ENCODE results near the gene GPHB5.

DNA sequence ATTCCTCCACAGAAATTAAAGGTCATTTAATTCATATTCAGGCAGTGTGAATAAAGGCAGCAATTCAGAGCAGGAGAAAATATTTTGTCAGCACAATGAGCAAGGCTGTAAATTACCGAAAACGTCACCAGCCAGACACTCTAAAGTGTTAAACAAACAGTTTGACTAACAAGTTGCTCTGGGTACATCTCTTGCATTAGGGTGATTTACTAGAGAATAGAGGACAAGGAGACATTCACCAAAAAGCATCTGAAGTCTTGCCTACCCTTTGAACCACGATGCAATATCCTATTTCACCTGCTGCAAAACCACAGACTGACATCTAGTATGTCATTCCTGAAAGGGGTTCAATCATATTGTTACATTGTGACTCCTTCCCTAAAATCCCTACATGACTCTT is 27.1 kb upstream of the GPHB5 start:
- TF ChIP-seq GATA2 (IDR thresholded peaks at IDR 0.05; ENCODE audit: low read depth, low read length) (no peak), GATA3 (IDR thresholded peaks at IDR 0.05; ENCODE audit: low read depth, low read length) (no peak)
